HT-29 (cell line): ENCODE data around the gene SLC25A26. TPM values are rescaled to one million over a fixed set of nuclear protein-coding genes. Genes with fewer than 3 reads are reported as not detected.
"Not testable (repeated sequence)": the region's sequence is repeated elsewhere in the genome, so short reads cannot be mapped to it uniquely, and the experiment has no call there.

Experiments used
- DNase-seq: peaks from one replicate; pipeline ENCODE4 v3.0.0-alpha.2; 2015; ENCODE audit warnings: low spot score
- total RNA-seq: library from RNA; depleted of rRNA; stranded (reverse); fragments of >200 nt; shearing (Covaris generic); gene quantifications from 2 replicates; pipeline ENCODE4 v1.2.3, GENCODE V29; 2014

SLC25A26 gene
- total RNA-seq, 1 experiment from 2014 or later = 11.0 TPM

DNA sequence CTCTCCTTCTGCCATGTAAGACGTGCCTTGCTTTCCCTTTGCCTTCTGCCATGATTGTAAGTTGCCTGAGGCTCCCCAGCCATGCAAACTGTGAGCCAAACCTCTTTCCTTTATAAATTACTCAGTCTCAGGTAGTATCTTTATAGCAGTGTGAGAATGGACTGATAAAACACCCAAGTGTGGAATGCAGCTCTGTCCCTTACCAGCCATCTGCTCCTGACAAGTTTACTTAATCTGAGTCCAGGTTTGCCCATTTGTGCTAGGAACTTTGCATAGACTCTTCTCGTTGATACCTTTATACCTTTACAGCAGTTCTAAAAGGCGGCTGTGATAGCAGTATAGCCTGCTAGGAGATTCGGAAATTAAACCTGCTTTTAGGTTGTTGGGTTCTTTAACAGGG, 48.1 kb downstream of the SLC25A26 start:
- DNase-seq = no peak

GRCh38 chr3:66269411-66269810, 48.6 kb downstream of the SLC25A26 start:
- no peak for DNase-seq

DNA sequence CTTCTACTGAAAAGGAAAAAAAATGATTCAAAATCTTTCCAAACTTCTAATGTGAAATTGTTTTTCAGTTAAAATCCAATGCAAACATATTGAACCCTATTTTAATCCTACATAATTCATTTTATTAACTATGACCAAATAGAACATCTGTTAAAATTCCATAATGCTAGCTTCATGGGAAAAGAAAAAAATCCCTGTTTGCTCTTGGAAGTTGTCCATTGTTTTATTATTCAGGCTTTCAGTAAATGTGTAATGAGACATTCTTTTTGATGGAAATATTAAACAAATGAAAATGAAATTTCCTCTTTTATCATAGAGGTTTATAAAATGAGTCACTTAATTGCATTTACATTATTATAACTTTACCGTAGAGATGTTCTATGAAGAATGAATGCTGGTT, 49.5 kb downstream of the SLC25A26 start:
- no peak for DNase-seq

- DNase-seq = no peak
Observed at GRCh38 chr3:66270701-66271100, 49.9 kb downstream of the SLC25A26 start.

DNA sequence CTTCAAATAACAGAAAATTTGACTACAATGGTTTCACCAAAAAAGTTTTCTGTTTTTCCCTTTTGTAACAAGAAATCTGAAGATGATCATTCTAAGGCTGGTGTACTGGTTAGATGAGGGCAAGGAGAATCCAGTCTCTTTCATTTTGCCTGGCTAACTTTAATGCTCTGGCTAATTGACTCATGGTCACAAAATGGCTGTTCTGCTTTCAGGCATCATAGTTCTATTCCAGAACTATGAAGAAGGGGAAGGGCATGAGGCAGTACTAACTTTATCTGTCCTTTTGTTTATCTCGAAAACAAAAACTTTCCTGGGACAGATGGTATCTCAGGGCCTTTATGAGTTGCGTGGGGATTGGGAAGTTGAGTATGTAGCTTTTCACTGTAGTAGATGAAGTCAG, 50.4 kb downstream of the SLC25A26 start:
- DNase-seq = no peak

- DNase-seq = no peak
Observed at GRCh38 chr3:66272016-66272415, 51.2 kb downstream of the SLC25A26 start.

DNA sequence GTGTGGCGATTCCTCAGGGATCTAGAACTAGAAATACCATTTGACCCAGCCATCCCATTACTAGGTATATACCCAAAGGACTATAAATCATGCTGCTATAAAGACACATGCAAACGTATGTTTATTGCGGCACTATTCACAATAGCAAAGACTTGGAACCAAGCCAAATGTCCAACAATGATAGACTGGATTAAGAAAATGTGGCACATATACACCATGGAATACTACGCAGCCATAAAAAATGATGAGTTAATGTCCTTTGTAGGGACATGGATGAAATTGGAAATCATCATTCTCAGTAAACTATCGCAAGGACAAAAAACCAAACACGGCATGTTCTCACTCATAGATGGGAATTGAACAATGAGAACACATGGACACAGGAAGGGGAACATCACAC, 54.0 kb downstream of the SLC25A26 start:
- not testable (repeated sequence) for DNase-seq

DNA sequence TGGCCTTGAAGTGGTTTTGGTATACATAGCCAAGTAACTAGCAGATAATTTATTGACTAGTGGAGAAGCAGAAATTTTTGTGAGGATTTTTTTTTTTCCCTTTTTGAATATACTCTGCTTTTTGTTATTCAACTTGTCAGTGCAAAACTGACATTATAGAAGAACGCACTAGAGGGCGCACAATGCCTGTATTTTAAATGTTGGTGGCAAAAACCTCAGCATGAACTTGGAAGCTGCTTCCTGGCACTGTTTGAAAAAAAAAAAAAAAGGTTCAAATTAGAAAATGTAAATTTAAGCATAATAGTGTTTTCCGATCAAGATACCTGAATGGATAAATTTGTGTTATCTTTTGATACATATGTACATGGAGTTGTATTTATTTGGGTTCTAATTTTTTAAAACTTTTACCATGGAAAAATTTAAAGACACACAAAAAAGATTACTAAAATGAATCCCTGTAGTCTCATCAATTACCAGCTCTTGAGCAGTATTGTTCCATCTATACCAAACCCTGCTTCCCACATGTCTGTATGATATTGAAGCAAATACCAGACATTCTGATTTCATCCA, 56.0 kb downstream of the SLC25A26 start:
- DNase-seq = peak; percentile 68

- DNase-seq = no peak
Observed at GRCh38 chr3:66279168-66279567, 58.4 kb downstream of the SLC25A26 start.

- DNase-seq = no peak
Observed at GRCh38 chr3:66280304-66280703, 59.5 kb downstream of the SLC25A26 start.

DNA sequence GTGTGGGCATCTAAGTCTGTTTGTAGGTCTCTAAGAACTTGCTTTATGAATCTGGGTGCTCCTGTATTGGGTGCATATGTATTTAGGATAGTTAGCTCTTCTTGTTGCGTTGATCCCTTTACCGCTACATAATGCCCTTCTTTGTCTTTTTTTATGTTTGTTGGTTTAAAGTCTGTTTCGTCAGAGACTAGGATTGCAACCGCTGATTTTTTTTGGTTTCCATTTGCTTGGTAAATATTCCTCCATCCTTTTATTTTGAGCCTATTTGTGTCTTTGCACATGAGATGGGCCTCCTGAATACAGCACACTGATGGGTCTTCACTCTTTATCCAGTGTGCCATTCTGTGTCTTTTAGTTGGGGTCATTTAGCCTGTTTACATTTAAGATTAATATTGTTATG, 71.1 kb downstream of the SLC25A26 start:
- DNase-seq = not testable (repeated sequence)

DNA sequence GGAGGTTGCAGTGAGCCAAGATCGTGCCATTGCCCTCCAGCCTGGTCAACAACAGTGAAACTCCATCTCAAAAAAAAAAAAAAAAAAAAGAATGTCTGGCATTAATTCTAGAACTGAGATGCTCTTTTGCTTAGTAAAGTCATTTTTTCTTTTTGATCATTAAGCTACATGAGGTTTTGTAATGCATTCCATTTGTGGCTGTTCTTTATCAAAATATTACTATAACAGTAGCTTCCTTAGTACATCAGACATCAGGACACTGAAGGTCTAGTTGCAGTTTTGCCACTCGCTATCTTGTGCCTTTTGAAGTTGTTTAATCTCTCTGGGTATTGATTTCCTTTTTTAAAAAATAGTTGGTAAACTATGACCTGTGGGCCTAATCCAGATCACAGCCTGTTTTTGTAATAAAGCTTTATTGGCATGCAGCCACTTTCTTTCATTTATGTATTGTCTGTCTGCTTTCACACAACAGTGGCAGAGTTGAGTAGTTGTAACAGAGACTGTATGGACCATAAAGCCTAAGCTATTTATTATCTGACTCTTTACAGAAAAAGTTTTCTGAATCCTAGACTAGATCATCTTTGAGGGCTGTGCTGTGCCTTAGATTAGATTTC, 76.6 kb downstream of the SLC25A26 start:
- no peak for DNase-seq

GRCh38 chr3:66297900-66298299, 77.1 kb downstream of the SLC25A26 start:
- DNase-seq = no peak

DNA sequence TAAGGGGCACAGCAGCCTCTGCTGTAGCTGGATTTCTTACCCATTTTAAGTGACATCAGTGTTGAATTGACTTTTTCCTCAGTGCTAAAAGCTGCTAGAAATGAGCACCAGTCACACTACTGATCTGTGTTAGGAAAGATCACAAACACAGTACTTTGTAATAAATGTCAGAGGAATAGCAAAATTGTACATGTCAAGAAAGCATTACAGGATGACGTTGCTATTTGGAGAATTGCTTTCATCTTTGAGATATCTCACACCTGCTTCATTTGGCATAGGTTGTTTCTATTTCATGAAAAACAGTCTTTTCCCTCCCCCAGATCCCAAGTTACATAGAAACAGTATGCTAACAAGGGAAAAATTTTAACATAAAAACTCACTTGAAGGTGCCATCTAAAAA, 77.8 kb downstream of the SLC25A26 start:
- no peak for DNase-seq

- not testable (repeated sequence) for DNase-seq
Observed at GRCh38 chr3:66299085-66299484, 78.3 kb downstream of the SLC25A26 start.

GRCh38 chr3:66299891-66300290, 79.1 kb downstream of the SLC25A26 start:
- DNase-seq = no peak

DNA sequence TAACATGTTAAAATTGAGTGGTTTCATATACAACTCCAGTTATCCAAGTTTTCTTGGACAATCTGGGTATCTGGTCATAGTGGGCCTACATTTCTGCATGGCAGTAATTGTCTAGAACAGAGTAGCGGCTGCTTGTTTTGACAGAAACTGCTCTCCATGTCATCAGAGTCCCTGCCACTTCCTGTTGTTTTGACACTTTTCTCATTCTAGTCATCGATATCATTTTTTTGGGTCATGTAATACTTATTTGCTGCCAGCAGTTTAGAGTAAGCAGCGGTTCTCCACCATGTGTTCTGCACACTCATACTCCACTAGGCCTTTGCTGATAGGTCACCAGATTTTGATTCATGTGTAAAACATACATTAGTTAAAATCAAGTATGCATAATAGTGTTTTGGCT, 81.5 kb downstream of the SLC25A26 start:
- no peak for DNase-seq

DNA sequence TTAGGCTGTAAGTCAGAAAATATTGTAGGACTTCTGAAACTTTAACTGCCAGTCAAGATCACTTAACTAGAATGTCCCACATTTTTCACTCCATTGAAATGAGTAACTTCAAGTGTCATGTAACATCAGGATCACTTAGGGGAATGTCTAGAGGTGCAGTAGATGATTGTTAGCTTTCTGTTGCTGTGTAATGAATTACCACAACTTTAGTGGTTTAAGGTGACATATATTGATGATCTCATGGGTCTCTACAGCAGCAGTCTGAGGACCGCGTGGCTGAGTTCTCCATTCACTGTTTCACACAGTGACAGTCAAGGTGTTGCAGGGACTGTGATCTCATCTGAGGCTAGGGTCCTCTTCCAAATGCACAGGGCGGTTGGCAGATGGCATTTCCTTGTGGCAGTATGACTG, 82.7 kb downstream of the SLC25A26 start:
- DNase-seq = no peak

DNA sequence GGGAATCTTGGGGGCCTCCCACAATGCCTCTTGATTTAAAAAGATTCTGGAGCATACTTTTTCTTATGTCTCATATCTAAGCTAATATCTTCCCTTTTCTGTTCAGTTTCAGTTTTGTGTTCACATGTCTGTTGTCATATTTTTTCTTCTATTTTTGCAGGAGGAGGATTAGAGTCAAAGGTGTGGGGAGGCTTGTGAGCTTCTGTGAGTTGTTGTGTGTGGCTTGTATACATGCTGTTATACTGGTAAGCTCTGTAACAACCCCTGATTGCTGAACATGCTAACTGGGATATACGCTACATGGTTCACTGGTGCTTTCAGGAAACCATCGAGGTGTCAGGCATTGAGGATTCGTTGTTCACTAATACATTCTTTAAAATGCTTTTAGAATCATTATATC, 83.5 kb downstream of the SLC25A26 start:
- DNase-seq = no peak

DNA sequence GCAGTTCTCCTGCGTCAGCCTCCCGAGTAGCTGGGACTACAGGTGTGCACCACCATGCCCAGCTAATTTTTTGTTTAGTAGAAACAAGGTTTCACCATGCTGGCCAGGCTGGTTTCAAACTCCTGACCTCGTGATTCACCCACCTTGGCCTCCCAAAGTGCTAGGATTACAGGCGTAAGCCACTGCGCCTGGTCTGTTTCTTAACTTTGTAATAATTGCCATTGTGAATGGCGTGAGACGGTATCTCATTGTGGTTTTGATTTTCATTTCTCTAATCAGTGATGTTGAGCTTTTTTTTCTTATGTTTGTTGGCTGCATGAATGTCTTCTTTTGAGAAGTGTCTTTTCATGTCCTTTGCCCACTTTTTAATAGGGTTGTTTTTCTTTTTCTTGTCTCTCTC, 85.3 kb downstream of the SLC25A26 start:
- DNase-seq = not testable (repeated sequence)

DNA sequence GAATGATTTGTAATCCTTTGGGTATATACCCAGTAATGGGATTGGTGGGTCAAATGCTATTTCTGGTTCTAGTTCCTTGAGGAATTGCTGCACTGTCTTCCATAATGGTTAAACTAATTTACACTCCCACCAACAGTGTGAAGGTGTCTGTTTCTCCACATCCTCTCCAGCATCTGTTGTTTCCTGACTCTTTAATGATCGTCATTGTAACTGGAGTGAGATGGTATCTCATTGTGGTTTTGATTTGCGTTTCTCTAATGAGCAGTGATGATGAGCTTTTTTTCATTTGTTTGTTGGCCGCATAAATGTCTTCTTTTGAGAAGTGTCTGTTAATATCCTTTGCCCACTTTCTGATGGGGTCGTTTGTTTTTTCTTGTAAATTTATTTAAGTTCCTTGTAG, 86.2 kb downstream of the SLC25A26 start:
- DNase-seq = not testable (repeated sequence)

DNA sequence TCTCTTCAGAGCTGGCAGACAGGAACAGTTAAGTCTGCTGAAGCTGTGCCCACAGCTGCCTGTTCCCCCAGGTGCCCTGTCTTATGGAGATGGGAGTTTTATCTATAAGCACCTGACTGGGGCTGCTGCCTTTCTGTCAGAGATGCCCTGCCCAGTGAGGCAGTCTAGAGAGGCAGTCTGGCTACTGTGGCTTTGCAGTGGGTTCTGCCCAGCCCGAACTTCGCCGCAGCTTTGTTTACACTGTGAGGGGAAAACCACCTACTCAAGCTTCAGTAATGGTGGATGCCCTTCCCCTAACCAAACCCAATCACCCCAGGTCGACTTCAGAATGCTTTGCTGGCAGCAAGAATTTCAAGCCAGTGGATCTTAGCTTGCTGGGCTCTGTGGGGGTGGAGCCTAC, 91.2 kb downstream of the SLC25A26 start:
- no peak for DNase-seq

DNA sequence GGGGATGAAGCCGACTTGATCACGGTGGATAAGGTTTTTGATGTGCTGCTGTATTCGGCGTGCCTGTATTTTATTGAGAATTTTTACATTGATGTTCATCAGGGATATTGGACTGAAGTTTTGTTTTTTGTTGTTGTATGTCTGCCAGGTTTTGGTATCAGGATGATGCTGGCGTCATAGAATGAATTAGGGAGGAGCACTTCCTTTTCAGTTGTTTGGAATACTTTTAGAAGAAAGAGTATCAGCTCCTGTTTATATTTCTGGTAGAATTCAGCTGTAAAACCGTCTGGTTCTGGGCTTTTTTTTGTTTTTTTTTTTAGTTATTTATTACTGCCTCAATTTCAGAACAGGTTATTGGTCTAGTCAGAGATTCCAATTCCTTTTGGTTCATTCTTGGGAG, 93.7 kb downstream of the SLC25A26 start:
- no peak for DNase-seq
